GM13976 (cell line): ENCODE data around the gene CRADD.
"Not testable (repeated sequence)": the region's sequence is repeated elsewhere in the genome, so short reads cannot be mapped to it uniquely, and the experiment has no call there.

Experiments
- DNase-seq: peaks from one replicate; pipeline ENCODE4 v3.0.0; 2012; ENCODE audit warnings: low spot score
- CTCF ChIP-seq: IDR thresholded peaks from 2 replicates; pipeline ENCODE4 v1.5.1; 2012; ENCODE audit warnings: borderline replicate concordance, mild to moderate bottlenecking; ENCODE audit not compliant: insufficient read depth; ENCODE audit errors: extremely low read depth, missing control alignments, control extremely low read depth
- in situ Hi-C: fragments of 300-500 bp; cut with MboI; formaldehyde crosslinking; loops from one replicate; pipeline ENCODE4 v1.12.0; 2022; ENCODE audit warnings: low sequenced_read_pairs, mixed read lengths, inconsistent platforms; ENCODE audit not compliant: unreplicated experiment

The CRADD gene

GRCh38 chr12:93880853-93881522, 203.8 kb downstream of the CRADD start:
- no peak for DNase-seq
- in situ Hi-C loops, result no loop called here
- no peak for TF ChIP-seq CTCF

GRCh38 chr12:93882763-93883162, 205.6 kb downstream of the CRADD start:
- no peak for TF ChIP-seq CTCF

GRCh38 chr12:93883436-93884154, 206.4 kb downstream of the CRADD start:
- no peak for TF ChIP-seq CTCF
- no peak for DNase-seq
- in situ Hi-C loops, result no loop called here

More at GRCh38 chr12:93882763-93883162, 205.6 kb downstream of the CRADD start:
- no peak for DNase-seq
- in situ Hi-C loops, result no loop called here

GRCh38 chr12:93884794-93885460, 207.8 kb downstream of the CRADD start:
- in situ Hi-C loops, result no loop called here

GRCh38 chr12:93885973-93886532, 208.9 kb downstream of the CRADD start:
- DNase-seq, in situ Hi-C loops: not testable (repeated sequence)

More at GRCh38 chr12:93884794-93885460, 207.8 kb downstream of the CRADD start:
- TF ChIP-seq CTCF, result no peak
- no peak for DNase-seq

- no peak for TF ChIP-seq CTCF
- in situ Hi-C loops, result no loop called here
- no peak for DNase-seq
Measured at GRCh38 chr12:93886533-93887511, 209.6 kb downstream of the CRADD start.
